Fibroblast of skin of left quadriceps (primary cell): ENCODE data around the gene SLC9C2.
A peak's percentile ranks its signal among the peaks of the same experiment; 100 is the strongest.
"Not testable (repeated sequence)": the region's sequence is repeated elsewhere in the genome, so short reads cannot be mapped to it uniquely, and the experiment has no call there.

ENCODE experiments used
- DNase-seq, 2 experiments: peaks; one replicate each; pipeline ENCODE4 v3.0.0-alpha.2; 2013; ENCODE audit warnings: low read depth in 2 of 2

SLC9C2 gene

GRCh38 chr1:173482683-173483082 is 120.2 kb downstream of the SLC9C2 start:
- DNase-seq = no peak

- no peak for DNase-seq
Measured at GRCh38 chr1:173481195-173481772, 121.6 kb downstream of the SLC9C2 start.

- DNase-seq = no peak
Measured at GRCh38 chr1:173479649-173480048, 123.2 kb downstream of the SLC9C2 start.

- DNase-seq = peak in 1 of 2 experiments; percentile 17
Measured at GRCh38 chr1:173478094-173478674, 124.7 kb downstream of the SLC9C2 start.

GRCh38 chr1:173477286-173478093 is 125.4 kb downstream of the SLC9C2 start, which contains the start of gene PRDX6:
Gene PRDX6, plus strand, starts transcription at chr1:173477335. Its CDS starts 63 bp downstream, at chr1:173477398.
- DNase-seq = peak; percentile 63 to 64

- DNase-seq = peak; percentile 68 to 69
Measured at GRCh38 chr1:173476665-173477285, 126.1 kb downstream of the SLC9C2 start.

GRCh38 chr1:173476197-173476664 is 126.6 kb downstream of the SLC9C2 start:
- no peak for DNase-seq

GRCh38 chr1:173475564-173476196 is 127.2 kb downstream of the SLC9C2 start:
- peak in 1 of 2 experiments; percentile 25 for DNase-seq

GRCh38 chr1:173474780-173475421 is 128.0 kb downstream of the SLC9C2 start:
- DNase-seq = not testable (repeated sequence)

GRCh38 chr1:173474097-173474779 is 128.6 kb downstream of the SLC9C2 start:
- DNase-seq = no peak

- peak in 1 of 2 experiments; percentile 14 for DNase-seq
Measured at GRCh38 chr1:173473599-173474011, 129.3 kb downstream of the SLC9C2 start.

GRCh38 chr1:173470608-173471007 is 132.3 kb downstream of the SLC9C2 start:
- no peak for DNase-seq

- DNase-seq = no peak
Measured at GRCh38 chr1:173469656-173470055, 133.2 kb downstream of the SLC9C2 start.

- no peak for DNase-seq
Measured at GRCh38 chr1:173467426-173467825, 135.4 kb downstream of the SLC9C2 start.

GRCh38 chr1:173464185-173464584 is 138.7 kb downstream of the SLC9C2 start:
- DNase-seq = not testable (repeated sequence)

GRCh38 chr1:173462666-173463065 is 140.2 kb downstream of the SLC9C2 start:
- DNase-seq = not testable (repeated sequence)

- no peak for DNase-seq
Measured at GRCh38 chr1:173459885-173460284, 143.0 kb downstream of the SLC9C2 start.

- no peak for DNase-seq
Measured at GRCh38 chr1:173454966-173455524, 147.8 kb downstream of the SLC9C2 start.

GRCh38 chr1:173453982-173454381 is 148.9 kb downstream of the SLC9C2 start:
- DNase-seq = no peak

- no peak for DNase-seq
Measured at GRCh38 chr1:173451981-173452380, 150.9 kb downstream of the SLC9C2 start.
